Measurements from ENCODE around the gene UBE2E2. TPM values are rescaled to one million over a fixed set of nuclear protein-coding genes. Genes with fewer than 3 reads are reported as not detected.

The UBE2E2 gene
- polyA plus RNA-seq, 1 experiment: 41.9 TPM

GRCh38 chr3:23481616-23482278 lies 278.6 kb downstream of the UBE2E2 start:
- DNase-seq (ENCODE audit: low read depth): no peak
- Histone ChIP-seq H3K27me3 (ENCODE audit: control insufficient read depth, insufficient read depth, low read length) (no peaks in the 10 kb centered on the region), H3K36me3 (ENCODE audit: control insufficient read depth, insufficient read depth, low read length) (peaks cover 1% of the 10 kb centered on the region; the same call in 1 of the 2 replicates), H3K4me3 (ENCODE audit: low read depth, low read length) (no peak overlapping the region)
- ChIA-PET POLR2A (no interaction called here), CTCF (interaction anchor here (0.8 kb wide), 1 partner anchor 247 kb away, joined by 3 read pairs; no protein-coding TSS in a partner anchor)
- TF ChIP-seq, protein P1, sequence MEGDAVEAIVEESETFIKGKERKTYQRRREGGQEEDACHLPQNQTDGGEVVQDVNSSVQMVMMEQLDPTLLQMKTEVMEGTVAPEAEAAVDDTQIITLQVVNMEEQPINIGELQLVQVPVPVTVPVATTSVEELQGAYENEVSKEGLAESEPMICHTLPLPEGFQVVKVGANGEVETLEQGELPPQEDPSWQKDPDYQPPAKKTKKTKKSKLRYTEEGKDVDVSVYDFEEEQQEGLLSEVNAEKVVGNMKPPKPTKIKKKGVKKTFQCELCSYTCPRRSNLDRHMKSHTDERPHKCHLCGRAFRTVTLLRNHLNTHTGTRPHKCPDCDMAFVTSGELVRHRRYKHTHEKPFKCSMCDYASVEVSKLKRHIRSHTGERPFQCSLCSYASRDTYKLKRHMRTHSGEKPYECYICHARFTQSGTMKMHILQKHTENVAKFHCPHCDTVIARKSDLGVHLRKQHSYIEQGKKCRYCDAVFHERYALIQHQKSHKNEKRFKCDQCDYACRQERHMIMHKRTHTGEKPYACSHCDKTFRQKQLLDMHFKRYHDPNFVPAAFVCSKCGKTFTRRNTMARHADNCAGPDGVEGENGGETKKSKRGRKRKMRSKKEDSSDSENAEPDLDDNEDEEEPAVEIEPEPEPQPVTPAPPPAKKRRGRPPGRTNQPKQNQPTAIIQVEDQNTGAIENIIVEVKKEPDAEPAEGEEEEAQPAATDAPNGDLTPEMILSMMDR (IDR thresholded peaks at IDR 0.05; ENCODE audit: insufficient read depth, low read depth, low read length): no peak

- H3K4me3 ChIP-seq (ENCODE audit: low read depth, low read length): no peak overlapping the region
- no peak for DNase-seq (ENCODE audit: low read depth)
- ChIA-PET POLR2A (no interaction called here), CTCF (interaction anchor here (1.8 kb wide), 1 partner anchor 9 kb away, joined by 4 read pairs; no protein-coding TSS in a partner anchor)
- no peaks in the 10 kb centered on the region for H3K27me3 ChIP-seq (ENCODE audit: control insufficient read depth, insufficient read depth, low read length)
- TF ChIP-seq, protein P1 (IDR thresholded peaks at IDR 0.05; ENCODE audit: insufficient read depth, low read depth, low read length): no peak
- peaks cover 1% of the 10 kb centered on the region; the same call in 1 of the 2 replicates for H3K36me3 ChIP-seq (ENCODE audit: control insufficient read depth, insufficient read depth, low read length)
These were observed 281.3 kb downstream of the UBE2E2 start for GRCh38 chr3:23484386-23484785.

DNA sequence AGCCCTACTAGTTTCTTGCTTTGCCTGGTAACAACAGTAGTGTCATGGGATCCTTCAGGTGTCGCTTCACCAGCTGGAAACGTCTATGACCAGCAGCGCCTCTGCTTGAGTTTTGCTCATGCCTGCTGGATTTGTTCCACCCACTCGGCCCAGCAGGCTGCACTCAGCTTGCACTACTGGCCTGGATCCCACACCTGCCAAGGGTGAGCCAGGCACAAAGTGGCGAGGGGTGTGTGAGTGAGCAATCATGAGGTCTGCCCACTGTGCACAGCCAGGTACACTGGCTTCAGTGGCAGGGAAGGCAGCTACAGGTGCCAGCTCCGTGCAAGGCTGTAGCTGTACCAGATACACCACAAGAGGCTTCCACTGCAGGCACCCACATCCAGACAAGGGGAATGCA lies 282.8 kb downstream of the UBE2E2 start:
- no peaks in the 10 kb centered on the region for H3K27me3 ChIP-seq (ENCODE audit: control insufficient read depth, insufficient read depth, low read length)
- no peak overlapping the region for H3K4me3 ChIP-seq (ENCODE audit: low read depth, low read length)
- no peak for DNase-seq (ENCODE audit: low read depth)
- TF ChIP-seq, protein P1 (IDR thresholded peaks at IDR 0.05; ENCODE audit: insufficient read depth, low read depth, low read length): no peak
- POLR2A ChIA-PET: no interaction called here
- H3K36me3 ChIP-seq (ENCODE audit: control insufficient read depth, insufficient read depth, low read length): no peaks in the 10 kb centered on the region
- CTCF ChIA-PET: interaction anchor here (0.6 kb wide), 1 partner anchor 14 kb away, joined by 5 read pairs; no protein-coding TSS in a partner anchor

- POLR2A ChIA-PET: no interaction called here
- TF ChIP-seq, protein P1 (IDR thresholded peaks at IDR 0.05; ENCODE audit: insufficient read depth, low read depth, low read length): no peak
- Histone ChIP-seq H3K27me3 (ENCODE audit: control insufficient read depth, insufficient read depth, low read length) (no peaks in the 10 kb centered on the region), H3K36me3 (ENCODE audit: control insufficient read depth, insufficient read depth, low read length) (no peaks in the 10 kb centered on the region), H3K4me3 (ENCODE audit: low read depth, low read length) (no peak overlapping the region)
- DNase-seq (ENCODE audit: low read depth): no peak
- CTCF ChIA-PET: no interaction called here
These were observed 283.9 kb downstream of the UBE2E2 start for GRCh38 chr3:23487015-23487414.

- Histone ChIP-seq H3K27me3 (ENCODE audit: control insufficient read depth, insufficient read depth, low read length) (no peaks in the 10 kb centered on the region), H3K4me3 (ENCODE audit: low read depth, low read length) (no peak overlapping the region), H3K36me3 (ENCODE audit: control insufficient read depth, insufficient read depth, low read length) (no peaks in the 10 kb centered on the region)
- no peak for DNase-seq (ENCODE audit: low read depth)
- ChIA-PET POLR2A (no interaction called here), CTCF (interaction anchor here (0.5 kb wide), 1 partner anchor 30 kb away, joined by 3 read pairs; no protein-coding TSS in a partner anchor)
- TF ChIP-seq, protein P1 (IDR thresholded peaks at IDR 0.05; ENCODE audit: insufficient read depth, low read depth, low read length): no peak
These were observed 285.5 kb downstream of the UBE2E2 start for GRCh38 chr3:23488618-23489017.
